Heart left ventricle (tissue), 13 donors: ENCODE measurements around the gene RFX4.

ENCODE experiments used
- CTCF ChIP-seq, 12 donors: fragments of 200-600 bp; sonication (generic) in 4 of 12; IDR thresholded peaks; one replicate each; pipeline versions ENCODE4 v1.5.0 to v1.8.0; 2018 to 2022; ENCODE audit warnings: antibody characterized with exemption in 12 of 12, mild to moderate bottlenecking in 5 of 12
- POLR2A ChIP-seq, 2 donors: fragments of 450-650 bp; IDR thresholded peaks; one replicate each; pipeline ENCODE4 v1.6.1; 2017; ENCODE audit warnings: antibody characterized with exemption in 2 of 2, mild to moderate bottlenecking in 2 of 2, moderate library complexity in 2 of 2
- donor health status: ischemic (EF 13 %, LVEDD 7.1; RV severe dilation, severe dysfunction).
- donor health status: DM: no; HTN: yes; CAD: no.
- donor health status: DM: no; HTN: no; CAD: no.
- donor health status: ischemic (EF 25% LVEDD 6.9; RV normal size, moderate dysfunction).
- donor health status: ischemic (EF 25% LVEDD 5.7; RV mildly dilated, moderate dysfunction).
- donor health status: ischemic (EF 35%, LVEDD 5.7; RV mildly dilated, moderate dysfunction).
- donor health status: nonischemic (EF 11% LVEDD 7.7; RV severe dilation, severe dysfunction).
- donor health status: DM: yes; HTN: yes; CAD: no.
- donor health status: PGD.
- donor health status: ischemic (EF 29% LVEDD 5.4; RV normal size, mild dysfunction).
- donor health status: nonischemic (EF 23%, LVEDD 6.1; RV moderate dilation, normal function).

GRCh38 chr12:106564678-106565329 lies 18.0 kb upstream of the RFX4 start:
- TF ChIP-seq CTCF (IDR thresholded peaks at IDR 0.05) = no peak
- no peak for TF ChIP-seq POLR2A (IDR thresholded peaks at IDR 0.05)
